IMR-90 (cell line): ENCODE results near the gene TPT1. TPM values are rescaled to one million over a fixed set of nuclear protein-coding genes. Genes with fewer than 3 reads are reported as not detected.

ENCODE experiments used
- ATAC-seq: fragments of 200-7000 bp; cut with Tn5 transposase; 2 replicates; pipeline ENCODE4 v1.9.1; 2020; ENCODE audit warnings: low read depth, mild to moderate bottlenecking, moderate library complexity
- BruUV-seq: library from RNA; stranded (reverse); fragments of 400-500 nt; replicated peaks from 2 replicates; lab custom pipeline; 2021; lab: Mats Ljungman, UMichigan
- CTCF ChIA-PET: fragments of 300-600 bp; formaldehyde crosslinking; extraction: SDS; loops from one replicate; lab custom pipeline; 2021; ENCODE audit warnings: antibody characterized with exemption; lab: Yijun Ruan, JAX
- POLR2A ChIA-PET: fragments of 300-600 bp; sonication (Branson Sonifier 250); formaldehyde crosslinking; loops from one replicate; lab custom pipeline; 2022; ENCODE audit warnings: antibody characterized with exemption; ENCODE audit not compliant: unreplicated experiment; lab: Charles Lee
- DNase-seq: peaks from one replicate; pipeline ENCODE4 v3.0.0; 2013
- H2AFZ ChIP-seq: replicated peaks from 2 replicates; pipeline ENCODE3; 2013; ENCODE audit warnings: low read length, mild to moderate bottlenecking; ENCODE audit not compliant: poor library complexity
- H2AK5ac ChIP-seq: 2 replicates; pipeline ENCODE4 v1.6.1; 2013; ENCODE audit warnings: low read depth, low read length, inconsistent platforms
- H2AK9ac ChIP-seq: replicated peaks from 2 replicates; pipeline ENCODE3; 2013; ENCODE audit warnings: mild to moderate bottlenecking, low read depth, low read length, moderate library complexity; ENCODE audit not compliant: poor library complexity
- H2BK120ac ChIP-seq: 2 replicates; pipeline ENCODE4 v1.6.1; 2013; ENCODE audit warnings: low read depth, low read length, inconsistent platforms
- H2BK15ac ChIP-seq: 3 replicates; pipeline ENCODE4 v1.6.1; 2013; ENCODE audit warnings: low read depth, low read length, inconsistent platforms
- H2BK20ac ChIP-seq: 2 replicates; pipeline ENCODE4 v1.6.1; 2013; ENCODE audit warnings: low read depth, mild to moderate bottlenecking, inconsistent platforms, low read length, moderate library complexity
- H2BK5ac ChIP-seq: 2 replicates; pipeline ENCODE4 v1.6.1; 2013; ENCODE audit warnings: mild to moderate bottlenecking, low read depth, low read length, inconsistent platforms; ENCODE audit not compliant: poor library complexity, severe bottlenecking
- H3K14ac ChIP-seq: replicated peaks from 2 replicates; pipeline ENCODE4 v1.6.1; 2013; ENCODE audit warnings: low read depth, low read length, inconsistent platforms
- H3K18ac ChIP-seq: 2 replicates; pipeline ENCODE4 v1.6.1; 2013; ENCODE audit warnings: low read depth, low read length, control low read depth
- H3K23ac ChIP-seq: 2 replicates; pipeline ENCODE4 v1.6.1; 2013; ENCODE audit warnings: low read depth, low read length, inconsistent platforms
- H3K27ac ChIP-seq: 2 replicates; pipeline ENCODE4 v1.5.1; 2013; ENCODE audit warnings: mild to moderate bottlenecking, control low read depth, low read length; ENCODE audit not compliant: insufficient read depth
- H3K27me3 ChIP-seq: 2 replicates; pipeline ENCODE4 v1.6.1; 2013; ENCODE audit warnings: low read length; ENCODE audit not compliant: control insufficient read depth, insufficient read depth
- H3K36me3 ChIP-seq: 2 replicates; pipeline ENCODE4 v1.6.1; 2013; ENCODE audit warnings: low read length, mixed read lengths; ENCODE audit not compliant: control insufficient read depth, insufficient read depth
- H3K4ac ChIP-seq: 2 replicates; pipeline ENCODE4 v1.6.1; 2013; ENCODE audit warnings: low read depth, low read length, inconsistent platforms
- H3K4me1 ChIP-seq: 2 replicates; pipeline ENCODE4 v1.6.1; 2013; ENCODE audit warnings: low read length, mixed read lengths; ENCODE audit not compliant: control insufficient read depth, insufficient read depth
- H3K4me2 ChIP-seq: 2 replicates; pipeline ENCODE4 v1.6.1; 2013; ENCODE audit warnings: low read depth, mild to moderate bottlenecking, control low read depth, low read length, moderate library complexity
- H3K4me3 ChIP-seq: 2 replicates; pipeline ENCODE4 v1.5.1; 2013; ENCODE audit warnings: low read depth, mild to moderate bottlenecking, control low read depth, low read length, moderate library complexity; ENCODE audit not compliant: insufficient read depth
- H3K56ac ChIP-seq: 2 replicates; pipeline ENCODE4 v1.6.1; 2013; ENCODE audit warnings: low read length, inconsistent platforms; ENCODE audit not compliant: insufficient read depth; ENCODE audit errors: extremely low read depth
- H3K79me1 ChIP-seq, 2 experiments: 2 replicates each; pipeline ENCODE4 v1.6.1; 2013; ENCODE audit warnings: low read length in 2 of 2, inconsistent platforms in 1 of 2, low read depth in 1 of 2
- H3K9ac ChIP-seq: 2 replicates; pipeline ENCODE4 v1.6.1; 2013; ENCODE audit warnings: low read depth, low read length, control low read depth
- H3K9me1 ChIP-seq: 2 replicates; pipeline ENCODE4 v1.6.1; 2013; ENCODE audit warnings: low read length, inconsistent platforms; ENCODE audit not compliant: insufficient read depth
- H3K9me3 ChIP-seq: 2 replicates; pipeline ENCODE4 v1.6.1; 2013; ENCODE audit warnings: low read length; ENCODE audit not compliant: control insufficient read depth, insufficient read depth
- H4K20me1 ChIP-seq: 2 replicates; pipeline ENCODE4 v1.6.1; 2013; ENCODE audit warnings: low read length, inconsistent platforms; ENCODE audit not compliant: insufficient read depth
- H4K5ac ChIP-seq: 2 replicates; pipeline ENCODE4 v1.6.1; 2013; ENCODE audit warnings: mild to moderate bottlenecking, low read depth, low read length, control low read depth
- H4K8ac ChIP-seq, 2 experiments: 2 replicates each; pipeline ENCODE4 v1.6.1; 2013; ENCODE audit warnings: low read depth in 2 of 2, low read length in 2 of 2, control low read depth in 1 of 2, inconsistent platforms in 1 of 2
- H4K91ac ChIP-seq: 2 replicates; pipeline ENCODE4 v1.6.1; 2013; ENCODE audit warnings: low read depth, low read length, inconsistent platforms; ENCODE audit not compliant: insufficient read depth
- CTCF ChIP-seq: conservative IDR thresholded peaks from 2 replicates; pipeline ENCODE4 v1.5.1; 2012; ENCODE audit warnings: mild to moderate bottlenecking, low read depth, low read length, improper control_type of control experiment
- NFE2L2 ChIP-seq: fragments of 150-350 bp; IDR thresholded peaks from 2 replicates; pipeline ENCODE4 v1.6.1; 2016; ENCODE audit warnings: low read depth, mild to moderate bottlenecking, low read length
- WGBS, 2 experiments: methylation state at CpG; one replicate each; pipeline versions ENCODE4 v1.1.5 to v1.1.7; 2013; ENCODE audit warnings: missing lambda C conversion rate in 2 of 2; ENCODE audit not compliant: insufficient read length in 1 of 2; ENCODE audit errors: extremely low coverage in 2 of 2; 5-methylcytosine and 5-hydroxymethylcytosine counted together
- dilution Hi-C: fragments of 300-500 bp; cut with HindIII; formaldehyde crosslinking; loops from one replicate; pipeline ENCODE4 v1.14.3; 2018; ENCODE audit warnings: low sequenced_read_pairs; ENCODE audit not compliant: unreplicated experiment
- in situ Hi-C: fragments of 300-500 bp; cut with MboI; formaldehyde crosslinking; loops from 3 replicates; pipeline ENCODE4 v1.14.3; 2019; ENCODE audit warnings: low sequenced_read_pairs, inconsistent platforms, mixed read lengths
- intact Hi-C: fragments of 100-400 bp; cut with micrococcal nuclease; formaldehyde crosslinking; loops from 2 replicates; pipeline ENCODE4 v1.10.0; 2022
- polyA plus RNA-seq, 3 experiments: library from polyadenylated mRNA; depleted of rRNA; stranded (reverse); fragments of >200 nt; gene quantifications; 2 replicates each; pipeline ENCODE4 v1.2.3, GENCODE V29; 2012; ENCODE audit warnings: low replicate concordance in 1 of 3
- total RNA-seq: library from RNA; depleted of rRNA; stranded (reverse); fragments of >200 nt; gene quantifications from 2 replicates; pipeline ENCODE4 v1.2.3, GENCODE V29; 2012

Gene TPT1
- total and polyA plus RNA-seq, 2 of the 4 experiments (the other 2 are of a cell fraction), result 1,663 to 2,665 TPM

DNA sequence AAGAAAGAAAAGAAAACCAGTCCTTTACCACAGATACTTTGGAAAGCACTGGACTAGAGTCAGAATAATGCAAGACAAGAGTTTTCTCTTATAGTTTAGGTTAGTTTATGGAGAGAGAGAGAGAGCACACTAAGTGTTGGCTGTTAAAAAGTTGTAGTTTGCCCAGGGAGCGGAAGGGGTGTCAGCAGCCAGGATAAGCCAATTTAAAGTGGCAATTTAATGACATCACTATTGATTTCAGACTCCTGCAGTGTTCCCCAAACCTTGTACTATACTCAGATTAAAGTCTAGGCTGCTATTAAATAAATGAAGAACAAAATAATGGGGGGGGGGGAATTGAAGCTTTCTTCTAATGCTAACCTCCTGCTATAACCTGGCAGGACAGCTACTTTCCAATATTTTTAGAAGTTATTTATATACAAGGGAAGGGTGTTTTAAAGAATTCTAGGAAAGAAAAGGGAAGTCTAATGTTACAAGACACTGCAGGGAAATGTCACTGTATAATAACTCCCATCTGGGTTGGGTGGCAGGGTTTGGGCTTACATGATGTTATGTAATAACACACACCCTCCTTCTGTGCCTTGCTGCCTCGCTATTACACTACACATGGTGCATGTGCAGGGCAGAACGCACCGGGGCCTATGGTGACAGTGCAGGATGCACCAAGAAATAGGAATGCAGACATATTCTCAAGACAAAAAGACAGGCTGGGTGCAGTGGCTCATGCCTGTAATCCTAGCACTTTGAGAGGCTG is 19.9 kb downstream of the TPT1 start (continued):
- TF ChIP-seq NFE2L2, result no peak

DNA sequence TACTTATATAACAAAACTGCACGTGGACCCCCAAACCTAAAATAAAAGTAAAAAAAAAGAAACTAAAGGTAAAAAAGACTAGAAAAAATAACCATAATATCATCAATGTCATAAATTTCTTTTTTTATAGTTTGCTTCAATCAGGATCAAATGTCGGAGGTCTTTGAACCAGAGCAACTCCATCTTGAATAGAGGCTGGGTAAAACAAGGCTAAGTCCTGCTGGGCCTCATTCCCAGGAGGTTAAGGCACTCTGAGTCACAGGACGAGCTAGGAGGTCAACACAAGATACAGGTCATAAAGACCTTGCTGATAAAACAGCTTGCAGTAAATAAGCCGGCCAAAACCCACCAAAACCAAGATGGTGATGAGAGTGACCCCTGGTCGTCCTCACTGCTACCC is 24.0 kb downstream of the TPT1 start:
- no peak overlapping the region for H3K27ac ChIP-seq
- H4K8ac ChIP-seq, result no peak overlapping the region
- H3K36me3 ChIP-seq, result no peaks in the 10 kb centered on the region
- H3K4ac ChIP-seq, result no peak overlapping the region
- H3K9ac ChIP-seq, result no peak overlapping the region
- 60% methylated on average over 2 of the region's 5 CpGs; no CpG with 5 or more reads in 1 of the 2 experiments for WGBS, 2 experiments
- intact Hi-C loops (no loop called here), in situ Hi-C loops (loop anchor here (25.0 kb wide), 2 partner anchors 830 to 1405 kb away; no protein-coding TSS in a partner anchor), dilution Hi-C loops (no loop called here)
- no peak overlapping the region for H4K91ac ChIP-seq
- H4K5ac ChIP-seq, result no peak overlapping the region
- no peak overlapping the region for H2BK120ac ChIP-seq
- H2AK5ac ChIP-seq, result no peak overlapping the region
- no peak for ATAC-seq
- no peak overlapping the region for H2AFZ ChIP-seq
- no peak overlapping the region for H2BK5ac ChIP-seq
- H3K56ac ChIP-seq, result no peak overlapping the region
- BruUV-seq, result no TSS peak
- no peaks in the 10 kb centered on the region for H4K20me1 ChIP-seq
- POLR2A ChIA-PET, result interaction anchor here (0.6 kb wide), 1 partner anchor 404 kb away, joined by 5 read pairs; no protein-coding TSS in a partner anchor
- H3K79me1 ChIP-seq, result no peaks in the 10 kb centered on the region
- no peaks in the 10 kb centered on the region for H3K27me3 ChIP-seq
- no peak overlapping the region for H2BK15ac ChIP-seq
- H3K4me3 ChIP-seq, result no peak overlapping the region
- H2BK20ac ChIP-seq, result no peak overlapping the region
- no peak for DNase-seq
- TF ChIP-seq CTCF, result no peak
- no peak overlapping the region for H3K18ac ChIP-seq
- no peak overlapping the region for H3K14ac ChIP-seq
- H3K9me1 ChIP-seq, result no peaks in the 10 kb centered on the region
- CTCF ChIA-PET, result no interaction called here
- H3K9me3 ChIP-seq, result no peaks in the 10 kb centered on the region
- no peak overlapping the region for H3K4me2 ChIP-seq
- H3K4me1 ChIP-seq, result peaks cover 4% of the 10 kb centered on the region
- H3K23ac ChIP-seq, result no peak overlapping the region
- no peak overlapping the region for H2AK9ac ChIP-seq
